HCT116 (cell line): ENCODE measurements around the gene CEBPB. TPM values are rescaled to one million over a fixed set of nuclear protein-coding genes. Genes with fewer than 3 reads are reported as not detected.
A peak's percentile ranks its signal among the peaks of the same experiment; 100 is the strongest.

Source experiments
- ATAC-seq: fragments of 200-7000 bp; cut with Tn5 transposase; 2 replicates; pipeline ENCODE4 v1.9.1; 2020; ENCODE audit warnings: mild to moderate bottlenecking, moderate library complexity
- BruUV-seq: library from RNA; stranded (reverse); fragments of 400-500 nt; replicated peaks from 2 replicates; lab custom pipeline; 2021; lab: Mats Ljungman, UMichigan
- CTCF ChIA-PET: fragments of 300-600 bp; sonication (Branson Sonifier 250); formaldehyde crosslinking; loops from one replicate; lab custom pipeline; 2021; ENCODE audit warnings: antibody characterized with exemption; lab: Charles Lee
- POLR2A ChIA-PET: fragments of 300-600, 350-600 bp; sonication (Branson Sonifier 250); formaldehyde crosslinking; loops from one replicate; lab custom pipeline; 2021; ENCODE audit warnings: antibody characterized with exemption; lab: Charles Lee
- RAD21 ChIA-PET, 2 experiments: fragments of 300-600 bp; sonication (Branson Sonifier 250); formaldehyde crosslinking; loops; one replicate each; lab custom pipeline; 2023; ENCODE audit warnings: low total read pairs in 2 of 2; ENCODE audit not compliant: uncharacterized antibody in 2 of 2, unreplicated experiment in 2 of 2, low non-redundant PET in 1 of 2; lab: Charles Lee
- DNase-seq: peaks from one replicate; pipeline ENCODE4 v3.0.0-alpha.2; 2010; ENCODE audit warnings: low read depth, low spot score
- H2AFZ ChIP-seq: fragments of 200-600 bp; shearing (Covaris generic), sonication (generic); 2 replicates; pipeline ENCODE4 v1.6.1; 2017; ENCODE audit warnings: low read depth, mixed run types, mixed read lengths, antibody characterized with exemption, low read length; ENCODE audit not compliant: poor library complexity, severe bottlenecking
- H3K27ac ChIP-seq: 2 replicates; pipeline ENCODE4 v1.5.1; 2012; ENCODE audit warnings: low read depth, low read length
- H3K27me3 ChIP-seq: fragments of 200-600 bp; sonication (generic); 2 replicates; pipeline ENCODE4 v1.6.1; 2016; ENCODE audit warnings: mixed run types, low read length, mixed read lengths; ENCODE audit not compliant: insufficient read depth
- H3K36me3 ChIP-seq, 2 experiments: fragments of 200-500 bp in 1 of 2; fragments of 200-600 bp in 1 of 2; sonication (Bioruptor generic) in 1 of 2; sonication (generic) in 1 of 2; 2 replicates each; pipeline versions ENCODE4 v1.5.1 to v1.6.1; 2014 to 2016; ENCODE audit warnings: low read length in 2 of 2, inconsistent platforms in 1 of 2, mixed read lengths in 1 of 2, mixed run types in 1 of 2; ENCODE audit not compliant: insufficient read depth in 2 of 2, control insufficient read depth in 1 of 2
- H3K4me1 ChIP-seq, 2 experiments: fragments of 200-600 bp in 1 of 2; sonication (generic) in 1 of 2; 2 replicates each; pipeline versions ENCODE4 v1.5.1 to v1.6.1; 2012 to 2017; ENCODE audit warnings: low read length in 2 of 2, inconsistent platforms in 1 of 2, mild to moderate bottlenecking in 1 of 2, mixed read lengths in 1 of 2, mixed run types in 1 of 2, moderate library complexity in 1 of 2; ENCODE audit not compliant: insufficient read depth in 2 of 2, control insufficient read depth in 1 of 2
- H3K4me2 ChIP-seq: fragments of 200-600 bp; sonication (generic); 2 replicates; pipeline ENCODE4 v1.6.1; 2017; ENCODE audit warnings: mixed run types, low read length, mixed read lengths
- H3K4me3 ChIP-seq, 2 experiments: fragments of 200-600 bp in 1 of 2; sonication (generic) in 1 of 2; replicated peaks in 1 of 2; 2 replicates each; pipeline ENCODE4 v1.5.1; 2011 to 2016; ENCODE audit warnings: low read length in 2 of 2, control low read depth in 1 of 2, low read depth in 1 of 2, mild to moderate bottlenecking in 1 of 2, mixed read lengths in 1 of 2, mixed run types in 1 of 2
- H3K79me2 ChIP-seq: fragments of 200-600 bp; sonication (generic); 2 replicates; pipeline ENCODE4 v1.6.1; 2017; ENCODE audit warnings: mild to moderate bottlenecking, mixed run types, low read length, moderate library complexity, mixed read lengths; ENCODE audit not compliant: insufficient read depth
- H3K9ac ChIP-seq: fragments of 200-600 bp; sonication (generic); 2 replicates; pipeline ENCODE4 v1.6.1; 2016; ENCODE audit warnings: low read length, mixed read lengths
- H3K9me2 ChIP-seq: fragments of 200-600 bp; sonication (generic), shearing (Covaris generic); 2 replicates; pipeline ENCODE4 v1.6.1; 2017; ENCODE audit warnings: mixed run types, mild to moderate bottlenecking, moderate library complexity; ENCODE audit not compliant: insufficient read depth
- H3K9me3 ChIP-seq, 2 experiments: fragments of 200-500 bp in 1 of 2; fragments of 200-600 bp in 1 of 2; sonication (Bioruptor generic) in 1 of 2; sonication (generic) in 1 of 2; 2 replicates each; pipeline ENCODE4 v1.6.1; 2014 to 2017; ENCODE audit warnings: low read length in 2 of 2, mixed read lengths in 2 of 2, inconsistent platforms in 1 of 2, low read depth in 1 of 2, mild to moderate bottlenecking in 1 of 2, mixed run types in 1 of 2, moderate library complexity in 1 of 2; ENCODE audit not compliant: control insufficient read depth in 1 of 2, insufficient read depth in 1 of 2
- H4K20me1 ChIP-seq: fragments of 200-600 bp; sonication (generic), shearing (Covaris generic); 2 replicates; pipeline ENCODE4 v1.6.1; 2017; ENCODE audit warnings: mixed run types, mild to moderate bottlenecking, moderate library complexity; ENCODE audit not compliant: insufficient read depth
- MAX ChIP-seq: IDR thresholded peaks from 2 replicates; pipeline ENCODE4 v1.6.1; 2012
- REST ChIP-seq: IDR thresholded peaks from 2 replicates; pipeline ENCODE4 v1.6.1; 2012; ENCODE audit warnings: low read depth
- SP1 ChIP-seq: IDR thresholded peaks from 2 replicates; pipeline ENCODE4 v1.6.1; 2012; ENCODE audit warnings: low read depth
- intact Hi-C: fragments of 100-400 bp; cut with micrococcal nuclease; formaldehyde crosslinking; loops from 2 replicates; pipeline ENCODE4 v1.10.0; 2022
- total RNA-seq: library from RNA; stranded (reverse); gene quantifications from one replicate; pipeline ENCODE4 v1.2.1, GENCODE V29; 2021; ENCODE audit not compliant: unreplicated experiment

CEBPB gene
- total RNA-seq, 1 experiment from 2014 or later: 113 TPM

GRCh38 chr20:50151034-50151743 lies 39.4 kb upstream of the CEBPB start:
- Histone ChIP-seq H3K4me3 (peak overlapping the region; percentile 21 to 80; a peak in 3 of 4 replicates), H3K36me3 (peaks cover 10 to 22% of the 10 kb centered on the region in 2 experiments; a peak in 3 of 4 replicates), H2AFZ (no peak overlapping the region), H3K9ac (peak overlapping the region; percentile 98), H3K79me2 (peaks cover 73% of the 10 kb centered on the region), H3K4me2 (peak overlapping the region; percentile 89), H3K27ac (peak overlapping the region; percentile 90), H3K4me1 (peaks cover 32 to 75% of the 10 kb centered on the region in 2 experiments), H3K9me3 (no peaks in the 10 kb centered on the region), H3K27me3 (no peaks in the 10 kb centered on the region), H3K9me2 (no peaks in the 10 kb centered on the region), H4K20me1 (no peaks in the 10 kb centered on the region)
- TF ChIP-seq SP1 (peak; percentile 59), REST (no peak), MAX (peak; percentile 11; the same call in 1 of the 2 replicates)
- no TSS peak for BruUV-seq
- ChIA-PET RAD21 (no interaction called here), CTCF (interaction anchor here (0.9 to 2.0 kb wide), 5 partner anchors 17 to 172 kb away, joined by 3 to 6 read pairs (median 3); no protein-coding TSS in a partner anchor), POLR2A (interaction anchor here (2.0 kb wide), 1 partner anchor 20 kb away, joined by 5 read pairs; no protein-coding TSS in a partner anchor)
- DNase-seq (no peak), ATAC-seq (peak; percentile 24; the same call in 1 of the 2 replicates)
- intact Hi-C loops: no loop called here
